Posterior vena cava (tissue), 2 donors: Measurements from ENCODE around the gene GTF3C6. TPM values are rescaled to one million over a fixed set of nuclear protein-coding genes. Genes with fewer than 3 reads are reported as not detected.

Experiments used
- total RNA-seq, 2 donors: library from RNA; stranded (reverse); fragmentation: NEBNext Ultra II Directional; extraction: Animal tissue kit (Norgen Biotek cat#: 25700); gene quantifications; one replicate each; pipeline ENCODE4 v1.2.1, GENCODE V29; 2021
- donor health status: DM: yes; HTN: yes; CAD: no.
- donor health status: DM: yes; HTN: yes; CAD: no.

GTF3C6 gene
- total RNA-seq, 2 donors from 2014 or later, result 56.6 to 63.8 TPM

Other genes starting within 250 kb of the GTF3C6 start
- gene CDK19, start 143.2 kb upstream of the GTF3C6 start, total RNA-seq, result 10 to 100 TPM; 12.0 to 12.7 TPM
- 10 to 100 TPM; 39.7 to 57.9 TPM for gene AMD1, start 83.9 kb upstream of the GTF3C6 start, total RNA-seq
- 10 to 100 TPM; 28.0 to 30.3 TPM for gene RPF2, start 23.3 kb downstream of the GTF3C6 start, total RNA-seq
- gene SLC16A10, start 128.8 kb downstream of the GTF3C6 start, total RNA-seq, result 1 to 10 TPM; 5.8 to 7.6 TPM